ENCODE measurements around the gene ZNF407.

DNA sequence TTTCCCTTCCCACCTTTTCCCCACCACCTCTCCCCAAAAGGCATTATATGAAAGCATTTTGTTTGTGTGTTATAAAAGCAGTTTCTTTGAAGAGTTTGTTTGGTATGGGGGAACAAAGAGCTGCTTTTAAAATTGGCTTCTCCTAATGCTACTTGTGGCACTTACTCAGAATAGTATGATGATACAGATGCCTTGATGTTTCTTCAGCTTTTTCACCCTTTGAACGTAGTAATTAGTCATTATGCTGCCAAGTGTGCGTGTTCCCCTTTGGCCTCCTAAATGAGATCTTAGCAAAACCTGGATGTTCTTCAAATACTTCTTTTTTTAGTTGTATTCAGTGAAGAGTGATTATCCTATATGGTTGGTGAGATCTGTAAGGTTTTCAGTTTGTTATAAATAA is 427.9 kb downstream of the ZNF407 start:
- TF ChIP-seq, protein P1, sequence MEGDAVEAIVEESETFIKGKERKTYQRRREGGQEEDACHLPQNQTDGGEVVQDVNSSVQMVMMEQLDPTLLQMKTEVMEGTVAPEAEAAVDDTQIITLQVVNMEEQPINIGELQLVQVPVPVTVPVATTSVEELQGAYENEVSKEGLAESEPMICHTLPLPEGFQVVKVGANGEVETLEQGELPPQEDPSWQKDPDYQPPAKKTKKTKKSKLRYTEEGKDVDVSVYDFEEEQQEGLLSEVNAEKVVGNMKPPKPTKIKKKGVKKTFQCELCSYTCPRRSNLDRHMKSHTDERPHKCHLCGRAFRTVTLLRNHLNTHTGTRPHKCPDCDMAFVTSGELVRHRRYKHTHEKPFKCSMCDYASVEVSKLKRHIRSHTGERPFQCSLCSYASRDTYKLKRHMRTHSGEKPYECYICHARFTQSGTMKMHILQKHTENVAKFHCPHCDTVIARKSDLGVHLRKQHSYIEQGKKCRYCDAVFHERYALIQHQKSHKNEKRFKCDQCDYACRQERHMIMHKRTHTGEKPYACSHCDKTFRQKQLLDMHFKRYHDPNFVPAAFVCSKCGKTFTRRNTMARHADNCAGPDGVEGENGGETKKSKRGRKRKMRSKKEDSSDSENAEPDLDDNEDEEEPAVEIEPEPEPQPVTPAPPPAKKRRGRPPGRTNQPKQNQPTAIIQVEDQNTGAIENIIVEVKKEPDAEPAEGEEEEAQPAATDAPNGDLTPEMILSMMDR (IDR thresholded peaks at IDR 0.05; ENCODE audit: insufficient read depth, low read length): no peak
- TF ChIP-seq POLR2AphosphoS5 (IDR thresholded peaks at IDR 0.05; ENCODE audit: low read depth): no peak
- TF ChIP-seq, protein P2, sequence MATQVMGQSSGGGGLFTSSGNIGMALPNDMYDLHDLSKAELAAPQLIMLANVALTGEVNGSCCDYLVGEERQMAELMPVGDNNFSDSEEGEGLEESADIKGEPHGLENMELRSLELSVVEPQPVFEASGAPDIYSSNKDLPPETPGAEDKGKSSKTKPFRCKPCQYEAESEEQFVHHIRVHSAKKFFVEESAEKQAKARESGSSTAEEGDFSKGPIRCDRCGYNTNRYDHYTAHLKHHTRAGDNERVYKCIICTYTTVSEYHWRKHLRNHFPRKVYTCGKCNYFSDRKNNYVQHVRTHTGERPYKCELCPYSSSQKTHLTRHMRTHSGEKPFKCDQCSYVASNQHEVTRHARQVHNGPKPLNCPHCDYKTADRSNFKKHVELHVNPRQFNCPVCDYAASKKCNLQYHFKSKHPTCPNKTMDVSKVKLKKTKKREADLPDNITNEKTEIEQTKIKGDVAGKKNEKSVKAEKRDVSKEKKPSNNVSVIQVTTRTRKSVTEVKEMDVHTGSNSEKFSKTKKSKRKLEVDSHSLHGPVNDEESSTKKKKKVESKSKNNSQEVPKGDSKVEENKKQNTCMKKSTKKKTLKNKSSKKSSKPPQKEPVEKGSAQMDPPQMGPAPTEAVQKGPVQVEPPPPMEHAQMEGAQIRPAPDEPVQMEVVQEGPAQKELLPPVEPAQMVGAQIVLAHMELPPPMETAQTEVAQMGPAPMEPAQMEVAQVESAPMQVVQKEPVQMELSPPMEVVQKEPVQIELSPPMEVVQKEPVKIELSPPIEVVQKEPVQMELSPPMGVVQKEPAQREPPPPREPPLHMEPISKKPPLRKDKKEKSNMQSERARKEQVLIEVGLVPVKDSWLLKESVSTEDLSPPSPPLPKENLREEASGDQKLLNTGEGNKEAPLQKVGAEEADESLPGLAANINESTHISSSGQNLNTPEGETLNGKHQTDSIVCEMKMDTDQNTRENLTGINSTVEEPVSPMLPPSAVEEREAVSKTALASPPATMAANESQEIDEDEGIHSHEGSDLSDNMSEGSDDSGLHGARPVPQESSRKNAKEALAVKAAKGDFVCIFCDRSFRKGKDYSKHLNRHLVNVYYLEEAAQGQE (IDR thresholded peaks at IDR 0.05; ENCODE audit: insufficient replicate concordance, low read depth): no peak
- TF ChIP-seq SPI1 (IDR thresholded peaks at IDR 0.05; ENCODE audit: borderline replicate concordance, low read depth): no peak
